Hematopoietic multipotent progenitor cell treated with erythropoietin and hydrocortisone succinate and interleukin-3 and kit ligand, for 15 days (in vitro differentiated cells): ENCODE results near the gene HAGH.
A peak's percentile ranks its signal among the peaks of the same experiment; 100 is the strongest.

Experiments
- DNase-seq: peaks from one replicate; pipeline ENCODE4 v3.0.0-alpha.2; 2015; ENCODE audit warnings: low spot score

HAGH gene

GRCh38 chr16:1786242-1787055 lies 40.2 kb downstream of the HAGH start:
- no peak for DNase-seq

DNA sequence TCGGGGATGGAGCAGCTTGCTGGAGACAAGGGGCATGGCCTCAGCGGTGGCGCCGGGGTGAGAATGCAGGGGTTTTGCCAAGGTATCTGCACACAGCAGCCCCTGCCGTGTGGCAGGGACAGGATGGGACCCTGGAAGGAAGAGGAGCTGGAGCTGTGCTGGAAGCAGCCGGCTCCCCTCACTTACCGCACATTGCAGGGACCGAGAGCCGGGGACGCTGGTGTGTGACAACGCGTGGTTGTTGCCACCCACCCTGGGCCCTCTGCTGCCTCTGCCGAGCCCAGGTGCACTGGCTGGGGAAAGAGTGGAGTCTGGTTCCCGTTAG lies 40.8 kb downstream of the HAGH start:
- no peak for DNase-seq

DNA sequence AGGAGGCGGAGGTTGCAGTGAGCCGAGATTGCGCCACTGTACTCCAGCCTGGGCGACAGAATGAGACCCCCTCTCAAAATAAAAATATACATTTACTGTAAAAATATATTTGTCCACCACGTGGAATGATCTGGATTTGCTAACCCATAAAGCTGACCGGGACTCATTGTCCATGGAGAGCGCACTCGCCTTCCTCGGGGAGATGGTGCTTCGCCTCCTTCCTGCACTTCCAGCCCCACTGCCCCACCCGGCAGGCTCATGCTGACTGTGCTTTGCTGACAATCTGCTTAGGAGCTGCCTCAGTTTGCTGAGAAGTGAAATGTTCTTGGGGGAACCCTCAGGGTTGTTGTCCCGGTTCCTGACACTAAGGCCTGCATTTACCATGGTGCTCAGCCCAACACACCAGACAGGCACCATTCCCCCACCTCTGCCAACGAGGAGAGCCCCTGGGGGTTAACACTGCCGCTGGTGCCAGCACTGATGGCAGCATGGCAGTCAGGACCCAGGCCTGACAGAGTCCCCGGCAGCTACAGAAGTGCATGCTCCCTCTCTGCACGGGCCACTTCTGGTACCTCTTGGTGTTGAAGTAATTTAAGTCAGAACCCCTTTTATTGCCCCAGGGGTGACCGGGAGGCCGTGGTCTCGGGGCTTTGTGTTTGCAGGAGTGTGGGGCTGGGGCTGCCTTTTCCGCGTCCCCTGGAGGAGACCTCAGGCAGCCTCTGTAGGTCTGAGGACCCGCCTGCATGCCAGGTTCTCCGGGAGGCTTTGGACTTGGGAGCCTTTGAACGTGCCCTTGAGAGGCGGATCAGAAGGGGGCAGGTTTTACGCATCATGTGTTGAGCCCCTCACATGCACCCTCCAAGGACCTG lies 41.4 kb downstream of the HAGH start:
- DNase-seq, result no peak

DNA sequence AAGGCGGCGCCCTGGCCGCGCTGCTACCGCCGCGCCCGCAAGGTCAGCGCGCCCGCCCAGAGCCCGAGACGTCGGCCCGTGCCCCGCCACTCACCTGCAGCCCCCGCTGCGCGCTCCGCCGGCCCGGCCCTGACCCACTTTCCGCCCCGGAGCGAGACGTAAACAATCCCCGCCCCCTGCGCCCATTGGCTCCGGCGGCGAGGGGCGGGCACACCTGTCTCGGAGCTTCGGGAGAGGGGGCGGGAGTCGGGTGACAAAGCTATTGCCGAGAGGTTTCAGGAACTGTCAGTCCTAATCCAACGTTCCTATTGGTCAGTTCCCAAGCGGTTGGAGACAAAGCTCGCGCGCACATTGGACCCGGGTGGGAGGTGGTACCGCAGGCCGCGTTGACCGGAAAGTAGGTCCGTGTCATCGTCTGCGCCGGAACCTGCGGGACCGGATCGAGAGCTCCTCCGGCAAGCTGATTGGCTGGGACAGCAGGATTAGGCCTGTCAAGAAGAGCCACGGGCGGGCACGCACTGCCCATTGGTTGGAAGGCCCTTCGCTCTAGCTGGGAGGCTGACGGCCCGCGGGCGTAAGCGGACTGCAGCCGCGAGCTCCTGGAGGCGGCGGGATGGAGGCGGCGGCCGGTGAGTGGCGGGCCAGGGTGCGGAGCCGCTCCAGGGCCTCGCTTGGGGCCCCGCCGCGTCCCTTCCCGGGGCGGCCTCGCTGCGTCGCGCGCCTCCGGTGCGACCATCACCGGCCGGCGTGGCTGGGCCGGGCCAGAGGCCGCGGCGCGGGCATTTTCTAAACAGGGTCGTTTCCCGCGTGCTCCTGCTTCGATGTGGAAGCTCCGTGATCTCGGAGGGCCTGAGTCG lies 44.0 kb downstream of the HAGH start, which contains the start of the genes NUBP2 and SPSB3:
NUBP2 (plus strand) TSS at position 553 of the 857 bp plus-strand sequence; CDS start at position 614, 61 bp downstream.
SPSB3 (minus strand) TSS at position 164 of the 857 bp plus-strand sequence. CDS start 1,088 bp downstream, outside the sequence.
- DNase-seq, result peak; percentile 100

- DNase-seq, result peak; percentile 25
These were observed 44.7 kb downstream of the HAGH start for GRCh38 chr16:1781758-1782407.

- no peak for DNase-seq
These were observed 45.4 kb downstream of the HAGH start for GRCh38 chr16:1781254-1781653.

DNA sequence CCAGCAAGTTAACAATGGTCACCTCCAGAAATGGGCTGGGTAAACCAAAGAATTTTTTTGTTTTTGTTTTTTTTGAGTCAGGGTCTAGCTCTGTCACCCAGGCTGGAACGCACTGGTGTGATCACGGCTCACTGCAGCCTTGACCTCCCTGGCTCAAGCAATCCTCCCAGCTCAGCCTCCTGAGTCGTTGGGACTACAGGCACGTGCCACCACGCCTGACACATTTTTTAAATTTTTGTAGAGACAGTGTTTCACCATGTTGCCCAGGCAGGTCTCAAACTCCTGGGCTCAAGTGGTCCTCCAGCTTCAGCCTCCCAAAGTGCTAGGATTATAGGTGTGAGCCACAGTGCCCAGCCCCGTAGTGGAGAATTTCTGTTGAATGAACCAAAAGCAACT lies 46.0 kb downstream of the HAGH start:
- DNase-seq, result no peak

- DNase-seq, result no peak
These were observed 46.6 kb downstream of the HAGH start for GRCh38 chr16:1779741-1780676.

GRCh38 chr16:1779234-1779701 lies 47.4 kb downstream of the HAGH start:
- no peak for DNase-seq

DNA sequence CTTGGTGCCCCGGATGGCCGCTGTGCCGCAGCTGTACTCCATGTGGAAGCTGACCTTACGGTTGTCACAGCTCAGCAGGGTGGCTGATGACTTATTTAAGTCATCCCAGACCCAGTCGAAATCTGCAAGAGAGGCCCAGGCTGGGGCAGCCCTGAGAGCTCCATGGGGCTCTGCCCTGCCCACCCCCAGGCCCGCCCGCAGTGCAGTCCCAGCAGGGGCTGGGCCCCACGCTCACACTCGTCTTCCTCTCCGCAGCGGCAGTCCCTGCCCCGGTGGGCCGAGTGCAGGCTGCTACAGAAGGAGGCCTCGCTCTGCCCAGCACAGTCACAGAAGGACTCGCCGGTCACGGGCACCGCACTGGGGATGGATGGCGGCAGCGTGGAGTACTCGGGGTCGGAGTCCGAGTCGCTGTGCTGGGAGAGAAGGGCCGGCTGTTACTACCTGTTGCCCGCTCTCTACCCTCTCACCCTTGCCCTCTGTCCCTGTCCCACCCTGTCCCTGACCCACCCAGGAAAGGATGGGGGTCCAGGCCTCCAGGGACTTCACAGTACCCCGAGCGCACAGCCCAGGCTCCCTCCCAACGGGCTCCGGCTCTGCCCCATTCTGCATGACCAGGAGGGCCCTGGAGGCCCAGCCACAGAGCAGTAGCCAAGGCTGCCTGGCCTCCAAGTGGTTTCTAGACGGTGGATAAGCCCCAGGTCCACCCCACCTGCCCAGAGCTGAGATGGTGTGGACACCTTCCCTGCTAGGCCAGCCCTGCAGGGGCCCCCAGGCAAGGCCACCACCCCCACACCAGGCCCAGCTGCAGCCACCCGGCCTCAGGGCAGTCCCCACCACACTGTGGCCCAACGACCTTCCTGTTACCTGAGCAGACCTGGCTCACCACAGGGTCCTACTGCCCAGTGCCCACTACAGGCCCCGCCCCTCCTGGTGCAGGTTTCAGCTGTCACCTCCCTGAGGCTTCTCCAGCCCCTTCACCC lies 48.1 kb downstream of the HAGH start:
- DNase-seq, result no peak

GRCh38 chr16:1777375-1778199 lies 49.0 kb downstream of the HAGH start:
- no peak for DNase-seq

GRCh38 chr16:1776991-1777374 lies 49.6 kb downstream of the HAGH start:
- no peak for DNase-seq

DNA sequence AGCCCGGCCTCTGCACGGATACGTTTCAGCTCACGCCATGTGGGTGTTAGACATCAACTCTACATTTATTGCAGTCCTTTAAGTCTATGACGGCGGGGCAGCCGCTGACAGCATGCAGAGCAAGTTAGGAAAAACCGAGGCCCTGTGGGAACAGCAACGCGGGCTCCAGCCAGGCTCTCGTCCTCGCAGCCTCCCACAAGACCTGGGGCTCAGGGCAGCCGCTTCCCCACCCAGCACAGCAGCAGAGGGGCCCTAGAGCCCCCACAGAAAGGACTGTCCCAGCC lies 50.0 kb downstream of the HAGH start:
- DNase-seq, result no peak

GRCh38 chr16:1775846-1776671 lies 50.6 kb downstream of the HAGH start:
- DNase-seq, result no peak

GRCh38 chr16:1775006-1775845 lies 51.4 kb downstream of the HAGH start:
- no peak for DNase-seq

GRCh38 chr16:1774448-1774780 lies 52.2 kb downstream of the HAGH start:
- no peak for DNase-seq
